Sigmoid colon (tissue), 7 donors: ENCODE data around the gene IP6K3. TPM values are rescaled to one million over a fixed set of nuclear protein-coding genes. Genes with fewer than 3 reads are reported as not detected.

Experiments used
- DNase-seq: peaks from one replicate; pipeline ENCODE4 v3.0.0-alpha.2; 2019
- H3K27ac ChIP-seq, 4 donors: fragments of 200-600 bp; sonication (generic); one replicate each; pipeline ENCODE4 v1.5.1; 2016 to 2019; ENCODE audit warnings: mild to moderate bottlenecking in 1 of 4
- H3K27me3 ChIP-seq, 3 donors: fragments of 200-600 bp; sonication (generic); one replicate each; pipeline ENCODE4 v1.5.1; 2019; ENCODE audit warnings: mild to moderate bottlenecking in 1 of 3
- H3K36me3 ChIP-seq, 4 donors: fragments of 200-600 bp; sonication (generic); one replicate each; pipeline ENCODE4 v1.5.1; 2016 to 2019
- H3K4me1 ChIP-seq, 4 donors: fragments of 200-600 bp; sonication (generic); one replicate each; pipeline ENCODE4 v1.5.1; 2017 to 2019
- H3K4me3 ChIP-seq, 4 donors: fragments of 200-600 bp; sonication (generic); one replicate each; pipeline ENCODE4 v1.5.1; 2017 to 2019; ENCODE audit warnings: mild to moderate bottlenecking in 2 of 4, moderate library complexity in 1 of 4
- H3K9me3 ChIP-seq, 4 donors: fragments of 200-600 bp in 3 of 4; sonication (generic) in 3 of 4; one replicate each; pipeline versions ENCODE4 v1.5.1 to v1.6.1; 2013 to 2019
- CTCF ChIP-seq, 4 experiments: fragments of 450-650 bp in 3 of 4; fragments of 200-600 bp in 1 of 4; IDR thresholded peaks; one replicate each; pipeline ENCODE4 v1.5.1; 2016 to 2019; ENCODE audit warnings: antibody characterized with exemption in 4 of 4, mild to moderate bottlenecking in 3 of 4, moderate library complexity in 2 of 4
- EP300 ChIP-seq, 4 donors: sonication (generic); formaldehyde crosslinking; IDR thresholded peaks; one replicate each; pipeline ENCODE4 v1.6.1; 2017; ENCODE audit warnings: antibody characterized with exemption in 4 of 4
- POLR2A ChIP-seq, 2 donors: fragments of 450-650 bp; IDR thresholded peaks; one replicate each; pipeline ENCODE4 v1.6.1; 2016; ENCODE audit warnings: antibody characterized with exemption in 2 of 2, mild to moderate bottlenecking in 2 of 2, moderate library complexity in 2 of 2
- POLR2AphosphoS5 ChIP-seq, 4 donors: sonication (generic); formaldehyde crosslinking; IDR thresholded peaks; one replicate each; pipeline ENCODE4 v1.6.1; 2017; ENCODE audit warnings: antibody characterized with exemption in 4 of 4
- WGBS, 2 donors: extraction: QIAGEN DNeasy Blood & Tissue Kit; methylation state at CpG; one replicate each; pipeline ENCODE4 v1.1.7; 2013; 5-methylcytosine and 5-hydroxymethylcytosine counted together
- intact Hi-C: fragments of 100-400 bp; cut with DNase I; formaldehyde crosslinking; loops from one replicate; pipeline ENCODE4 v1.15.1; 2023
- polyA plus RNA-seq, 3 donors: library from polyadenylated mRNA; stranded (reverse); fragments of 200-250 nt; gene quantifications; one replicate each; pipeline ENCODE4 v1.2.3, GENCODE V29; 2013
- total RNA-seq, 4 donors: library from RNA; depleted of rRNA; stranded (reverse); fragments of >200 nt; gene quantifications; one replicate each; pipeline ENCODE4 v1.1.0, GENCODE V29; 2016
- donor health status: healthy with polysubstance abuse.
- donor health status: Bipolar disorder and iron deficiency.
- donor health status: healthy.

Gene IP6K3
- total and polyA plus RNA-seq, 7 donors: 0.46 to 10.3 (median 4.9) TPM

- DNase-seq: no peak
- no peaks in the 10 kb centered on the region for H3K9me3 ChIP-seq
- H3K27ac ChIP-seq: peak overlapping the region; percentile 43 to 75 (median 67)
- 82 to 85% methylated on average over 24 of the region's 24 CpGs for WGBS, 2 donors
- intact Hi-C loops: loop anchor here (5.0 kb wide), 1 partner anchor 115 kb away; no protein-coding TSS in a partner anchor
- H3K27me3 ChIP-seq: peaks cover 0 to 9% (median 0%) of the 10 kb centered on the region in 3 donors
- H3K4me1 ChIP-seq: peaks cover 0 to 43% (median 36%) of the 10 kb centered on the region in 4 donors
- peaks cover 36 to 52% (median 48%) of the 10 kb centered on the region in 4 donors for H3K36me3 ChIP-seq
- TF ChIP-seq POLR2AphosphoS5 (IDR thresholded peaks at IDR 0.05) (no peak), CTCF (IDR thresholded peaks at IDR 0.05) (no peak), POLR2A (IDR thresholded peaks at IDR 0.05) (no peak), EP300 (IDR thresholded peaks at IDR 0.05) (no peak)
- no peak overlapping the region for H3K4me3 ChIP-seq
Measured at GRCh38 chr6:33772082-33772830, 25.6 kb upstream of the IP6K3 start.

- 16 to 22% methylated on average over 47 of the region's 47 CpGs for WGBS, 2 donors
- intact Hi-C loops: loop anchor here (1.0 to 5.0 kb wide), 3 partner anchors 116 to 383 kb away; no protein-coding TSS in a partner anchor
- TF ChIP-seq EP300 (IDR thresholded peaks at IDR 0.05) (no peak), CTCF (IDR thresholded peaks at IDR 0.05) (peak; percentile 82 to 97 (median 87)), POLR2AphosphoS5 (IDR thresholded peaks at IDR 0.05) (peak in 3 of 4 donors; percentile 23 to 45 (median 33))
- Histone ChIP-seq H3K4me3 (peak overlapping the region in 1 of 4 donors; percentile 9), H3K9me3 (no peaks in the 10 kb centered on the region), H3K4me1 (peaks cover 0 to 43% (median 36%) of the 10 kb centered on the region in 4 donors), H3K27ac (peak overlapping the region; percentile 43 to 75 (median 67)), H3K27me3 (peaks cover 0 to 9% (median 0%) of the 10 kb centered on the region in 3 donors), H3K36me3 (peaks cover 28 to 43% (median 40%) of the 10 kb centered on the region in 4 donors)
- peak; percentile 89 for DNase-seq
Measured at GRCh38 chr6:33771146-33772081, 24.7 kb upstream of the IP6K3 start.

- H3K4me3 ChIP-seq: no peak overlapping the region
- peak overlapping the region; percentile 43 to 75 (median 67) for H3K27ac ChIP-seq
- peaks cover 21 to 37% (median 33%) of the 10 kb centered on the region in 4 donors for H3K36me3 ChIP-seq
- no peak for DNase-seq
- peaks cover 0 to 43% (median 36%) of the 10 kb centered on the region in 4 donors for H3K4me1 ChIP-seq
- peaks cover 0 to 9% (median 0%) of the 10 kb centered on the region in 3 donors for H3K27me3 ChIP-seq
- TF ChIP-seq CTCF (IDR thresholded peaks at IDR 0.05) (no peak), POLR2A (IDR thresholded peaks at IDR 0.05) (no peak), EP300 (IDR thresholded peaks at IDR 0.05) (no peak), POLR2AphosphoS5 (IDR thresholded peaks at IDR 0.05) (no peak)
- no peaks in the 10 kb centered on the region for H3K9me3 ChIP-seq
- 40 to 64% methylated on average over 3 of the region's 3 CpGs for WGBS, 2 donors
- intact Hi-C loops: loop anchor here (1.0 to 5.0 kb wide), 3 partner anchors 117 to 384 kb away; no protein-coding TSS in a partner anchor
Measured at GRCh38 chr6:33770833-33771145, 24.1 kb upstream of the IP6K3 start.

GRCh38 chr6:33770124-33770832, 23.6 kb upstream of the IP6K3 start:
- Histone ChIP-seq H3K9me3 (no peaks in the 10 kb centered on the region), H3K4me3 (no peak overlapping the region), H3K27ac (peak overlapping the region in 3 of 4 donors; percentile 66 to 75 (median 68)), H3K4me1 (peaks cover 0 to 43% (median 36%) of the 10 kb centered on the region in 4 donors), H3K27me3 (peaks cover 0 to 9% (median 0%) of the 10 kb centered on the region in 3 donors), H3K36me3 (peaks cover 16 to 32% (median 28%) of the 10 kb centered on the region in 4 donors)
- no peak for DNase-seq
- 48 to 54% methylated on average over 14 of the region's 14 CpGs for WGBS, 2 donors
- intact Hi-C loops: loop anchor here (2.0 to 5.0 kb wide), 2 partner anchors 117 to 385 kb away; no protein-coding TSS in a partner anchor
- TF ChIP-seq POLR2AphosphoS5 (IDR thresholded peaks at IDR 0.05) (peak in 1 of 4 donors; percentile 31), CTCF (IDR thresholded peaks at IDR 0.05) (no peak)
